ENCODE data around the gene GRIK1. TPM values are rescaled to one million over a fixed set of nuclear protein-coding genes. Genes with fewer than 3 reads are reported as not detected.

The GRIK1 gene
- total RNA-seq: under 1 TPM in 2 of 3 donors, not detected in 1; 0.38 to 0.41 TPM
- long read RNA-seq, donor 1: 0 reads
- long read RNA-seq, donor 2: 0 reads

DNA sequence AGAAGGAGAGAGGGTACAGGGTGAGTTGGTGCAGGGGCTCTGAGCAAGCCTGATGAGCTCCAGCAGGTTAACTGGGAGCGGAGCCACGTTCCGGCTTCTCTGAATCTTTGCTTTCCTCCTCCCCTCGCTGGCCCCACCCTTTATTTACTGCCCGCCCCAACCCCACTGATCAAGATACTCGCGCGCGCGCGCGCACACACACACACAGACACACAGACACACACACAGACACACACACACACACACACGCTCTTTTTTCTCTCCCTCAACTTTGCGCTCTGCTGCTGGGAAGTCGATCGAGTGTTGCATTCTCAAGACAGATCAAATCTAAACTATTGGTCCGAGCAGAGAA is at the start of gene GRIK1:
Gene GRIK1 (minus strand): TSS at position 73 of the 352 bp plus-strand sequence.
- no peaks in the 10 kb centered on the region for H3K4me1 ChIP-seq (ENCODE audit: low read depth)
- TF ChIP-seq, protein P1, sequence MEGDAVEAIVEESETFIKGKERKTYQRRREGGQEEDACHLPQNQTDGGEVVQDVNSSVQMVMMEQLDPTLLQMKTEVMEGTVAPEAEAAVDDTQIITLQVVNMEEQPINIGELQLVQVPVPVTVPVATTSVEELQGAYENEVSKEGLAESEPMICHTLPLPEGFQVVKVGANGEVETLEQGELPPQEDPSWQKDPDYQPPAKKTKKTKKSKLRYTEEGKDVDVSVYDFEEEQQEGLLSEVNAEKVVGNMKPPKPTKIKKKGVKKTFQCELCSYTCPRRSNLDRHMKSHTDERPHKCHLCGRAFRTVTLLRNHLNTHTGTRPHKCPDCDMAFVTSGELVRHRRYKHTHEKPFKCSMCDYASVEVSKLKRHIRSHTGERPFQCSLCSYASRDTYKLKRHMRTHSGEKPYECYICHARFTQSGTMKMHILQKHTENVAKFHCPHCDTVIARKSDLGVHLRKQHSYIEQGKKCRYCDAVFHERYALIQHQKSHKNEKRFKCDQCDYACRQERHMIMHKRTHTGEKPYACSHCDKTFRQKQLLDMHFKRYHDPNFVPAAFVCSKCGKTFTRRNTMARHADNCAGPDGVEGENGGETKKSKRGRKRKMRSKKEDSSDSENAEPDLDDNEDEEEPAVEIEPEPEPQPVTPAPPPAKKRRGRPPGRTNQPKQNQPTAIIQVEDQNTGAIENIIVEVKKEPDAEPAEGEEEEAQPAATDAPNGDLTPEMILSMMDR (IDR thresholded peaks at IDR 0.05): no peak
- H3K9me3 ChIP-seq: no peaks in the 10 kb centered on the region
- H3K36me3 ChIP-seq (ENCODE audit: low read depth): no peaks in the 10 kb centered on the region
- DNase-seq (no peak), ATAC-seq (no peak)
- H3K4me3 ChIP-seq: no peak within 1 kb of the TSS
- intact Hi-C loops (cut with DNase I, micrococcal nuclease): no loop called here

DNA sequence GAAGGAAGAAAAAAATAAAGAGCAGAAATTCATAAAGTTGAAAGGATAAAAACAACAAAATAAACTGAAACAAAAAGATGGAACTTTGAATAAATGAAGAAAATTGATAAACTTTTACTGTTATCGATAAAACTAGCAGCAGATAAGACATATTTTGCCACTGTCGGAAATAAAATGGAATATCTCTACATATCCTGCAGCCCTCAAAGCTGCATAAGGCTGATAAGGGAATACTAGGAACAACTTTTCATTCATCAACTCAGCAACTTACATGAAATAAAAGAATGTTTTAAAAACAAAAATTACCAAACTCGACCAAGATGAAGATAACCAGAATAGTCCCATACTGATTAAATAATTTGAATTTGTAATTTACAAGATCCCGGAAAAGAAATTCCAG is 48.0 kb upstream of the GRIK1 start:
- Histone ChIP-seq H3K36me3 (ENCODE audit: low read depth) (no peaks in the 10 kb centered on the region), H3K9me3 (peaks cover 8% of the 10 kb centered on the region), H3K4me3 (no peak overlapping the region), H3K4me1 (ENCODE audit: low read depth) (no peaks in the 10 kb centered on the region)
- DNase-seq (no peak), ATAC-seq (no peak)
- intact Hi-C loops (cut with DNase I, micrococcal nuclease): no loop called here
- TF ChIP-seq, protein P1 (IDR thresholded peaks at IDR 0.05): no peak

DNA sequence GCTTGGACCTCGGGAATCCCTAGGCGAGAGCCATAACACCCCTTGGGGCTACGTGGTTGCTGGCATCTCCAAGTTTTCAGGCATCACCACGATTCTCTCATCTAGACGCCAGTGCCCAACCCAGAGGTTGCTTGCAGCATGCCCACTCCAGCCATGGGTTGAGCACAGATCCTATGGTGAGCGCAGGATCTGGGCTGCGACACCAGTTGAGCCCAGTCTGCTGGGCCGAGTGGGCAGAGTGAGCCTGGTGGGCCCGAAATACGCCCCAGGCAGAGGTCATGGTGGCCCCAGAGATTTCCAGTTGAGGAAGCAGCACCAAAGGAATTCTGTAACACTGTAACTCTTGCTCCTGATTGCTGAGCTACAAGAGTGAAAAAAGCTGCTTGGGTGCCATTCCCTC is 46.1 kb upstream of the GRIK1 start:
- no peak overlapping the region for H3K4me3 ChIP-seq
- DNase-seq: no peak
- no peaks in the 10 kb centered on the region for H3K36me3 ChIP-seq (ENCODE audit: low read depth)
- ATAC-seq: no peak
- no peaks in the 10 kb centered on the region for H3K4me1 ChIP-seq (ENCODE audit: low read depth)
- peaks cover 8% of the 10 kb centered on the region for H3K9me3 ChIP-seq
- TF ChIP-seq, protein P1 (IDR thresholded peaks at IDR 0.05): no peak
- intact Hi-C loops (cut with DNase I, micrococcal nuclease): no loop called here

DNA sequence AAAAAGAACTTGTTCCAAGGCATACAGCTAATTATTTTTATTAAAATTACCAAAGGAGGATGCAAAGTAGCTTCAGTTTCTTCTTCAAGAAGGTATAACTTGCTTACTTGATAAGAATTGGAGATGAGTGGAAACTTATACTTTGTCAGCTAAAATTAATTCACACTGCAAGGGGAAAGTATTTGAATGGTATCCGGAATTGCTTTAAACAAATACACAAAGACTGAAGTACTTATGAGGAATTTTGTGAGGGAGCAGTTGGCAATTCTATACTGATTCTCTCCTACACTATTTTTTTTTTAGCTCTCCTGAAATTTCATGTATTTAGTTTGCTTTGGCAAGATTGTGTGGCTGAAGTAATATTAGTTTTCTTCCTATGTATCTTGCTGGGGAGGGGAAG is 39.2 kb upstream of the GRIK1 start:
- H3K4me1 ChIP-seq (ENCODE audit: low read depth): no peaks in the 10 kb centered on the region
- DNase-seq (no peak), ATAC-seq (no peak)
- TF ChIP-seq, protein P1 (IDR thresholded peaks at IDR 0.05): no peak
- no peaks in the 10 kb centered on the region for H3K9me3 ChIP-seq
- H3K4me3 ChIP-seq: no peak overlapping the region
- intact Hi-C loops (cut with DNase I, micrococcal nuclease): no loop called here
- no peaks in the 10 kb centered on the region for H3K36me3 ChIP-seq (ENCODE audit: low read depth)

DNA sequence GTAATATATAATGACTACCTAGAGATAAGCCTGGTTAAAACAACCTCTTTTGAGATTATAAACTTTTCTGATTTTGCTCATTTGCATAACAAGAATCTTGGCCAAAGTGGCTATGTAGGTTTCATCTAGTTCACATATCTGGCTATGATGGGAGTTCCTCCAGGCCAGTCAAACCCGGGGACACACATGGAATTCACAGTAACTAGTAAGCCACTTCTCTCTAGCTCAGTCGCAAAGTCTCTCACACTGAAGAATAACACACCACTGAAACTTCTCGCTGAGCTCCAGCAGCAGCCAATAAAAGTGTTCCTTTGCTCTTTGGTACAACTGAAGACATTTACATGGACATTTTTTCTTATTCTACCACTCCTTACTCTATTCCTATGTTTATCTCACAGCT is 36.0 kb upstream of the GRIK1 start:
- no peaks in the 10 kb centered on the region for H3K9me3 ChIP-seq
- intact Hi-C loops (cut with DNase I, micrococcal nuclease): no loop called here
- H3K4me3 ChIP-seq: no peak overlapping the region
- TF ChIP-seq, protein P1 (IDR thresholded peaks at IDR 0.05): no peak
- no peak for ATAC-seq
- H3K36me3 ChIP-seq (ENCODE audit: low read depth): no peaks in the 10 kb centered on the region
- H3K4me1 ChIP-seq (ENCODE audit: low read depth): no peaks in the 10 kb centered on the region
- no peak for DNase-seq

DNA sequence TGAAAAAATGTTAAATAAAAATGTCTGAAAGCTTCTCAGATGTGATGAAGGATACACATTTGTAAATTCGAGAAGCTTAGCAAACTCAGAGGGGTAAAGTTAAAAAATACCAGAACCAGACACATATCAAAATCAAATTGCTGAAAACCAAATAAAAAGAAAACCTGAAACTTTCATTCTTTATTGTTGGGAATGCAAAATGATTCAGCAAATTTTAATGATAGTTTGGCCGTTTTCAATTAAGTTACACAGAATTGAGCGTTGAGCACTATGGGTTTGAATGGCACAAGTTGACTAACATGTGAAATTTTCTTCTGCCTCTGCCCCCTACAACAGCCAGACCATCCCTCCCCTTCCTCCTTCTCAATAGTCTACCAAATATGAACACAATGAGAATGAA is 33.5 kb upstream of the GRIK1 start:
- H3K9me3 ChIP-seq: no peaks in the 10 kb centered on the region
- intact Hi-C loops (cut with DNase I, micrococcal nuclease): no loop called here
- no peaks in the 10 kb centered on the region for H3K36me3 ChIP-seq (ENCODE audit: low read depth)
- H3K4me1 ChIP-seq (ENCODE audit: low read depth): no peaks in the 10 kb centered on the region
- DNase-seq: no peak
- TF ChIP-seq, protein P1 (IDR thresholded peaks at IDR 0.05): no peak
- ATAC-seq: no peak
- no peak overlapping the region for H3K4me3 ChIP-seq

Measured in mucosa of descending colon (tissue), 3 donors.